GM19455 (cell line): Measurements from ENCODE around the gene TCF12.

Experiments used
- ATAC-seq: cut with Tn5 transposase; IDR thresholded peaks from one replicate; pipeline ENCODE4 v1.9.1; 2021; ENCODE audit not compliant: unreplicated experiment

TCF12 gene

DNA sequence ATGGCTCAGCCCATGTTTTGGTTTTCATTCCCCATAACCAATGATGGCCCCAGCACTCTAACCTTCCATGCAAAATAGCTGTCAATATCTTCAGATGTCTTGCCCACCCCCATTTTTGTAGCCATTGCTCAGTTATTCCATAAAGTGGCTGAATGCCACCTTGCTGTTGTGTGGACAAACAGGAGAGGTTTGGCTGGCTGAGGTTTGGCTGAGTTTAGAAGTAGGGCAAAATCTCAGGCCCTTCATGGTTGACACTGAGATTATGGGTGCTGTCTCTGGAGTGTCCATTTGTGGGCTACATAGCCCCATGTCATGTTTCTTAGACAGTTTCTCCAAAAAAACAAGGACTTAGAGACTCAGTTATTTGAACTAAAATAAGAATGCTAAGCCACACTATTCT is 96.9 kb downstream of the TCF12 start:
- ATAC-seq = no peak

DNA sequence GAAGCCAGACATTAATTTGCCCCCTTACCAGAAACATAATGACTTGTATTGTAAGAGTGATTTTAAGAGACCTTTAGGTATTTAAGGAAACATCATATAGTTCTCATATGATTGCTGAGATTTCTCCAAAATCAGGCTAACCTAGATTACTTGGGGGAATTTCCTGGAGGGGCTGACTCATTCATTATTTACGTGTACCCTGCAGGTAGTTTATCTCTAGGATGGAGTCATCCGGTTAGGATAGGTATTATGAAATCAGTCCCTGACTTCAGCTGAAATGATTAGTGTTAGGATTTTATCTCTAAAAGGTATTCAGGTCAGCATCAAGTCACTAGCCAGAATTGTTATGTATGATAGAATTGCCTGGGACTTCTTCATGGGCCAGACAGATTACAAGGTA is 97.5 kb downstream of the TCF12 start:
- no peak for ATAC-seq

DNA sequence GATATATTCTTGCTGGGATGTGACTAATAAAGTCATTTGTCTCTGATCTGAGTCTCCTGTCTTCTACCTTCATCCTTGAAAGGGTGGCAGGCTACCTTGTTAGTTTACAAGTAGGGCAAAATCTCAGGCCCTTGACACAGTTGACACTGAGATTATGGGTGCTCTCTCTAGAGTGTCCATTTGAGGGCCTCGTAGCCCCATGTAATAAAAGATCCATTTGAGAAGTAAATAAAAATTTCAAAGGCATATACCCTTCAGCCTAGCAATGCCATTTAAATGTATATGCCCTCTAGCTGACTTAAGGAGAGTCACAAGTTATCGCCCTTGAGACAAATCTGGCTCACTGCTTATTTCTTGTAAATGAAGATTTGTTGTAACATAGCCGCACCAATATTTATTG is 98.6 kb downstream of the TCF12 start:
- no peak for ATAC-seq

DNA sequence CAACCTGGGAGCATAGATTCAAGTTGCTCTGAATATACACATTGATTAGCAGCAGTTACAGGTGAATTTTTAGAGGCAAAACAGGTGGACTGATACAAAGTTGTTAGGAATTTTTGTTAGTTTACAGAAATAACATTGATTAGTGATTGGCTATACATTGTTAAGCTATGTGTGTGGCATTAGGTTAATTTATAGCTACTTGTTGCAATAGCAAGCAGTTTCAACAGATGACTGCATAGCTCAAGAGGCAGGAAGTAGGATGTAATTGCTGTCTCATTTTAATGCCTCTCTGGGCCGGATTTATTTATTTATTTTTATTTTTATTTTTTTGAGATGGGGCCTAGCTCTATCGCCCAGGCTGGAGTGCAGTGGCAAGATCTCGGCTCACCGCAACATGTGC is 99.7 kb downstream of the TCF12 start:
- ATAC-seq = no peak

DNA sequence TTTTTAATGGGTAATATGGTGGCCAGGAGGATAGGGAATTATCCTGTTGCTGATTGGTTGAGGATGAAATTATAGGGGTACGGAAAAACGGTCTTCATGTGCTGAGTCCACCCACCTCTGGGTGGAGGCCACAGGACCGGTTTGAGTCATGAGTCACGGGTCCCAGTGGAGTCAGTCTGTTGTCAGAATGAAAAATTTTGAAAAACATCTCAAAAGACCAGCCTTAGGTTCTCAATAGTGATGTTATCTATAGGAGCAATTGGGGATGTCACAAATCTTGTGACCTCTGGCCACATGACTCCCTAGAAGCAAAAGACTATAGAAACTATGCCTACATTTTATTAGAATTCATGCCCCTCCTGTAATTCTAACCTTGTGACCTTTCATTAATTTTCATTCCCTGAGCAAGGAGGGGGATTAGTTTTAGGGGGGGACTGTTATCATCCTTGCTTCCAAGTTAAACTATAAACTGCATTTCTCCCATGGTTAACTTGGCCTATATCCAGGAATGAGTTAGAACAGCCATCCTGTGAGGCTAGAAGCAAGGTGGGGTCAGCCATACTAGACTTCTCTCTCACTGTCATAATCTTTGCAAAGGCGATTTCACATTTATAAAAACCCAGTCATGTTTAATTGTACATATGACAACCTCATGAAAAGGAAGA is 101.2 kb downstream of the TCF12 start:
- ATAC-seq = no peak

DNA sequence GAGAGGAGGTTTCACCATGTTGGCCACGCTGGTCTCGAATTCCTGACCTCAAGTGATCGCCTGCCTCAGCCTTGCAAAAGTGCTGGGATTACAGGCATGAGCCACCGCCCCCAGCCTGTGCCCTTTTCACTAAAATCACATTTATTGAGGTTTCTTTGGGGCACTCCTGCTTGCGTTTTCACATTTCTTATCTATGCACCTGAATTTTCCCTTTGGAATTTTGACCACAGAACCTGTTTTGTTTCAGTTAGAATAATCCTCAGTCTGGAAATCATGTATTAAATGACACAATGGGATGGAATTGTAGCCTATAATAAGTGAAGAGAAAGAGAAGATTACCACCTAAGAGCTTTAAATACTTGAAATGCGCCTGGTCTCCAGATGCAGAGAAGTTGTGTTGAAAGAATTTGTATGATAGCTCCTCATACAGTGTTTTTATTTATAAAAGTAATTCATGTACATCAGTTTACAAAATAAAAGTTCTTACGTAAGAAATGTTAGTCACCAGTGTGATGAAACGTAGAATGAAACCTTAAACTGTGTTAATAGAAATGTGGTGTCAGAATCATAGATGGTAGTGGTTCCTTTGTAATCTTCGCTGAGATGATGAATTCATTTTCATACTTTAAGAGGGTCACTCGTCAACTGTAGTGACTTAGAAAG is 107.0 kb downstream of the TCF12 start:
- ATAC-seq = no peak

DNA sequence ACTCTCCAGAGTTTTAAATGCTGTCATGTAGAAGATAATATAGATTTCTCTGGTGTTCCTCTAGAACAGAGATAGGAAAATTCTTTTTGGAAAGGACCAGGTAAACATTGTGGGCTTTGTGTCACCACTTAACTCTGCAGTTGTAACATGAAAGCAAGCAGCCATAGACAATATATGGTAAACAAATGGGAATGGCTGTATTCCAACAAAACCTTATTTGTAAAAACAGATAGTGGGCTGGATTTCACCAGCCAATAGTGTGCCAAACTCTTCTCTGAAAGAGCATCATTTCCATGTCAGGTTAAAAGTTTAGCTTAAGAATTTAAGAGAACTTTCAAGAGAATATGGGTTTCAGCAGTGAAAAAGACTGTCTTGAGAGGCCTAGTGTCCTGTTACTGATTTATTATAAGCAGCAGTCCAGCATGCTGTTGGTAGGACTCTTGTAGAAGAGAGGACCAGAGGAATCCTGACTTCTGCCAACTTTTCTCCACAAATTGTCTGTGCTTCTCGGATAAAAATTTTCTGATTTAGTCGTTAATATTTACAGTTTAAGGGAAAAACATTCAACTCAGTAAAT is 107.7 kb downstream of the TCF12 start:
- ATAC-seq = no peak

DNA sequence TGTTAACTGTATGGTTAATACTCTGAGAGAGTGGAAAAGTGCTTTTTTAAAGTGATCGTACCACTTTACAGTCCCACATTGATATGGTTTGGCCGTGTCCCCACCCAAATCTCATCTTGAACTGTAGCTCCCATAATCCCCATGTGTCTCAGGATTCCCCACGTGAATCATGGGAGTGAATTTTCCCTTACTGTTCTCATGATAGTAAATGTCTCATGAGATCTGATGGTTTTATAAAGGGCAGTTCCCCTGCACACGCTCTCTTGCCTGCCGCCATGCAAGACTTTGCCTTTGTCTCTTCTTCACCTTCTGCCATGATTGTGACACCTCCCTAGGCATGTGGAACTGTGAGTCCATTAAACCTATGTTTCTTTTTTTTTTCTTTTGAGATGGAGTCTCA is 109.2 kb downstream of the TCF12 start:
- ATAC-seq = no peak

DNA sequence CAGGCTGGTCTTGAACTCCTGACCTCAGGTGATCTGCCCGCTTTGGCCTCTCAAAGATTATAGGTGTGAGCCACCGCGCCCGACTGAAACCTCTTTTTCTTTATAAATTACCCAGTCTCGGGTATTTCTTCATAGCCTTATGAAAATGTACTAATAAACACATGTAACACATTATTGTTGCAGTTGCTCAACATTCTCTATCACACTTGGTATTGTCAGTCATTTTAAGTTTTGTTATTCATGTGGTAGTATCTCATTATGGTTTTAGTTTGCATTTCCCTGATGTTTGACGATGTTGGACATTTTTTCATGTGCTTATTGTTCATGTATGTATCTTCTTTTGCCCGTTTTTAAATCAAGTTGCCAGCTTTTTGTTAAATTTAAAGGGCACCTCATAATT is 109.7 kb downstream of the TCF12 start:
- ATAC-seq = no peak

DNA sequence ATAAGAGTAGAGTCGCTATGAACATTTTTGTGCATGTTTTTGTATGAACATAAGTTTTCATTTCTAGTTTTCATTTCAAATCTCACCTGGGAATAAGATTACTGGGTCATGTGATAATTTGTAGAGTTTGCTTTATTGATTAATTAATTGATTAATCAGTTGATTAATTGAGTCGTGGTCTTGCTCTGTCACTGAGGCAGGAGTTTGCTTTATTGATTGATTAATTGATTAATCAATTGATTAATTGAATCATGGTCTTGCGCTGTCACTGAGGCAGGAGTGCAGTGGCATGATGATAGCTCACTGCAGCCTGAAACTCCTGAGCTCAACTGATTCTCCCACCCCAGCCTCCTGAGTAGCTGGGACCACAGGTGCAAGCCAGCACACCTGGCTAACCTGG is 111.6 kb downstream of the TCF12 start:
- no peak for ATAC-seq

DNA sequence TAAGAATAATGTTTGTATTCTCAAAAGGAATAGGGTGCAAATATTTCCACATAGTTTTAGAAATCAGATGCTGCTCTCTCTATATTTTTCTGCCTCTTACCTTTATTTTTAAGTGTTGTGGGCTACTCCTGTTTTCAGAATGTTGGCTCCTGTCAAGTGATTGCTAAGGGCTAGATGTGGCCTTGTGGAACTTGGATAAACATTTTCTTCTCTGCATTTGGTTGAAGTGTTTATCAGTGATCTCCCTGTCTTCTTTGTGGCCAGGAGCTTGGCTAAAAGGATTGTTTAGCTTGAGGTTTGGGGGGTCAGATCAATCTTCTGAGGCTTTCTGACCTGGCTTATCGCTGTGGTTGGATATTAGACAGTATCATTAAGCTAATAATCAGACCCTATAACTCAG is 112.6 kb downstream of the TCF12 start:
- ATAC-seq = no peak

DNA sequence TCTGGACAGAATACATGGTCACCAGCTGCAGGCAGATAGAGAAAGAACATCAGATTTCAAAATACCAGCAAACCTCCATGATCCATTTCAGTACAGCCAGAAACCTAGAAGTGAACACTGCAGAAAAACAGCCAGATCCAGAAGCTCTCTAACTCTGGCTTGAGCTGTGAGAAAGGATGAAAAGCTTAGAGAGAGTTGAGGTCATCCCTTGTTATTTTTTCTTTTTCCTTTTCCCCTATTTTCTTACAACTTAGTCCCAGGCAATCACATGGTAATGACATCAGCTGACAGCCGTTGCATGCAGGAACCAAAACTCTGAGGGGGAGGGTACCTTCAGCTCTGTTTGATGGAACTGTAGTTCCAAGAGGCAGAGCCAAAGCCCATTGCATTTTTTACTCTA is 113.2 kb downstream of the TCF12 start:
- no peak for ATAC-seq

DNA sequence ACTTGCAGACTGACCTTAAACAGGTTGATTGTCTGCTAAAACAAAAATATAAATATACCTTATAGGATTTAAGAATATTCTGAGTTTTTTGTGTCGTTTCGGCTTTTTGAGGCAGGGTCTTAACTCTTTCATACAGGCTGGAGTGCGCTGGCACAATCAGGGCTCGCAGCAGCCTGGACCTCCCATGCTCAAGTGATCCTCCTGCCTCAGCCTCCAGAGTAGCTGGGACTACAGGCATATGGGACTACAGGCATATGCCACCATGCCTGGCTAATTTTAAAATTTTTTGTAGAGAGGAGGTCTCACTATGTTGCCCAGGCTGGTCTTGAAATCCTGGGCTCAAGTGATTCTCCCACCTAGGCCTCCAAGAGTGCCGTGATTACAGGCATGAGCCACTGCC is 113.9 kb downstream of the TCF12 start:
- no peak for ATAC-seq

DNA sequence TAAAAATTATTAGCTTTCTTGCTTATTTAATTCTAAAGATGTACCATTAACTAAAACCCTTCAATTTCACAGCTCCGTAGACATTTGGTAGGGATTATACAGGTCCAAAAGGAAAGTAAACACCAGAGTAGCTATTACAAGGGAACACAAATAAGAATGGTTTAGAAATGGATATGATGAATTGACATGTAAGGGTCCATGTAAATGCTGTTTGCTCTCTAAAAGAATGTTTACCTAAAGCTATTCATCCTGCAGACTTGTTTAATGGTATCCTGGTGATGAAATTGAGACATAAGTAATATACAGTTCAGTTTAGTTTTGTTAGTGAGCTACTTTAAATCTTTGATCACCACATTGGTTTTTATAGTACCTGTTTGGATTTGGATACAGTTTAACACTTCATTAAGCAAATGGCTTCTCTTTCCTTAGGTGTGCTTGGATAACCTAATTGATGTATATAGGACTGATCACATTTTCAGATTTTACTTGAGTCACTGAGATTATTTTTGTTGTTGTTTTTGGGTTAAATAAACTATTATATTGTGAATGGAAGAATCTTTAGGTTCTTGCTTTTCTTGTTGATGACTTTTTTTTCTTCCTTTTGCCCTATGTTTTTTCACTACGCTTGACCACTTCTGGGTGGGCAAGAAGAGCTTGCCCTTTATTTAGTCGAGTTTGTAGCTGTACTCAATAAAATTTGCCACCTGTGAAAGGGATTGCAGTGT is 115.4 kb downstream of the TCF12 start:
- ATAC-seq = no peak

DNA sequence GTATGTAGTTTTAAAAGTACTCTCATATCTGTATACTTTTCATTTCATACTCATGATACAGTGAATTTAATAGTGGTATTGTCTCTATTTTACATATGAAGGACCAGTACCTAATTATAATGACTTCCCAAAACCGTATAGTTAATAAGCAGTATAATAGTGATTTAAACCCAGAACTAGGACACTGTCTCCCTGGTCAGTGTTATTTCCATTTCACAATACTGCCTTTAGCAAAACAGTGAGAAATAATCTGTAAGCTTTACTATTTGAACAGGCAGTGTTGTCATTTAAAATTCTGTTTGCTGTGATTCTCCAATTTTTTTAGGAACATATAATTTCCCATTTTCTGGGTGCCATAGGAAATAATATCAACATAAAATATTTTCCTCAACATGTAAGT is 116.2 kb downstream of the TCF12 start:
- ATAC-seq = no peak

DNA sequence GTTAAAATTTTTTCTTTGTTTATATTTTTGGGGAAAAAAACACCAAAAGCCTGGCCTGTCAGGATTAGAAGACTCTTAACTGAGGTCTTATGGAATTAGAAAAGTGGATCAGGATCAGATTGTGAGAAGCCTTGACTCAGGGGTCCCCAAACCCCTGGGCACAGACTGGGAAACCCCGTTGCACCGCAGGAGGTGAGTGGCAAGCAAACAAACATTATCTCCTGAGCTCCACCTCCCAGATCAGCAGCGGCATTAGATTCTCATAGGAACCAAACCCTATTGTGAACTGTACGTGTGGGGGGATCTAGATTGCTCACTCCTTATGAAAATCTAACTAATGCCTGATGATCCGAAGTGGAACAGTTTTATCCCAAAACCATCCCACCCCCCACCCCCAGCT is 117.2 kb downstream of the TCF12 start:
- ATAC-seq = no peak

DNA sequence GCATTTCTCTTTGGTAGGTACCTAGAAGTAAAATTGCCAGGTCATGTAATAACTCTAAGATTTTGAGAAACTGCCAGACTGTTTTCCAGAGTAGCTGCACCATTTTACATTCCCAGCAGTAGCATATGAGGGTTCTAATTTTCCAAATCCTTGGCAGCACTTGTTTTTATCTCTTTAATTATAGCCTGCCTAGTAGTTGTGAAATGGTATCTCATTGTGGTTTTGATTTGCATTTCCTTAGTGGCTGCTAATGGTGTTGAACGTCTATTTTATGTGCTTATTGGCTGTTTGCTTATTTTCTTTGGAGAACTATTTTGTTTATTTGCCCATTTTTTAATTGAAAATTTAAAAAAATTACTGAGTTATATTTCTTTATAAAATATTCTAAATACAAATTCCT is 117.9 kb downstream of the TCF12 start:
- no peak for ATAC-seq

DNA sequence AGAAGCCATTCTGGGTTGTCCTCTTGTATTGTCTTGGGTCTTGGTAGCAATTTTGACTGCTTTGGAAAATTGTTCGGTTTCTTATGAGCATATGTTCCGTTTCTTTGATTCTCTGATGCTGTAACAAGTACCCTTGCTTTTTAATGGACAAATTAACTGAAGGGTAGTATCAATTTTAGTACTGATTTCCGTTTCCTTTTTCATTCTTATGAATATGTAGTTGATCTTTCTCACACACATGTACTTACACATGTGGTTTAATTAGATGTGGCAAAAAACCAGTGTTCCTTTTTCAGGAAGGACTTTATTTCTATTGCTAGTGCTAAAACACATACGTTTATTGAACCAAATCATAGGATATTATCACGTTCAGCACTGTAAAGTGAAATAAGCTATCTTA is 119.1 kb downstream of the TCF12 start:
- ATAC-seq = no peak

DNA sequence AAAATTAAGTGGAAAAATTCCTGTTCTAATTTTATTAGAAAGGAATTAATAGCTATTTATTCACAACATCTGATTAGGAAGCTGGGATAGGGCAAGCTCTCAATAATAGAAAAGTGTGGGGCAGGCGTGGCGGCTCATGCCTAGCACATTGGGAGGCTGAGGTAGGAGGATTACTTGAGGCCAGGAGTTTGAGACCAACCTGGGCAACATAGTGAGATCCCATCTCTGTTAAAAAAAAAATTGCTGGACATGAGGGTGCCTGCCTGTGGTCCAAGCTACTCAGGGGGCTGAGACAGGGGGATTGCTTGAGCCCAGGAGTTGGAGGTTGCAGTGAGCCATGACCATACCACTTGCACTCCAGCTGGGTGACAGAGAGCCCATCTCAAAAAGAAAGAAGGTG is 119.6 kb downstream of the TCF12 start:
- no peak for ATAC-seq

DNA sequence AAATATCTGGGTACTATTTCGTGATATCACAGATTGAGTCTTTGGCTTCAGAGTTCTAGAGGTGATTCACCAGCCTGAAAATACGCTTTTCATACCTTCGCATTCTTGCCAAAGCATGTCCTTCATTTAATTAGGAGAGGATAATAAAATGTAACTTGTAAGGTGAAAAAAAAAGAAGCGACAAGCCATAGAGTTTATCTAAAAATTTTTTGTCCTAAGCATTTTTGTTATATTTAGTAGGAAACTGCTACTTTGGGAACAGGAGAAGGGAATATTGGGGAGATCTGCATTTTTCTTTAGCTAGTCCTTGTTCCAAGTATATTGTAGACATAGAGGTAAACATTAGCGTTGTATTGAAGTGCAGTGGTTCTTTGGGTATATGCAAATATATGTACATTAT is 120.1 kb downstream of the TCF12 start:
- no peak for ATAC-seq

DNA sequence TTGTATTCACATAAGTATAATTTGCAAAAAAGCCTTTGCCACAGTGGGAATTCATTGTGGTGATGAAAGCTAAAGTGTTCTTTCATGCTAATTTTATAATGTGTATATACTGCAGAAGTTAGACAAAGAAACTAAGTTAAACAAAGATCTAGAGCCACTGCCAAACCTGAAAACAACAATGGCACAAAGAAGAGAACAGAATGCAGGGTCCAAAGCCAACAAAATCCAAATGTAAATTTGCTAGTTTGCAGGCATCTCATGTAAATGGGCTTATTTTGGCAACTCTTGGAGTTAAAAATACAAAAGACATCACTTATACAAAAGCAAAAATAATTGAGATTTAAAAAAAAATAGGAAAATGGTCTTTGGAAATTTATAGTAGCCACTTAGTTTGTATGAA is 123.0 kb downstream of the TCF12 start:
- no peak for ATAC-seq

DNA sequence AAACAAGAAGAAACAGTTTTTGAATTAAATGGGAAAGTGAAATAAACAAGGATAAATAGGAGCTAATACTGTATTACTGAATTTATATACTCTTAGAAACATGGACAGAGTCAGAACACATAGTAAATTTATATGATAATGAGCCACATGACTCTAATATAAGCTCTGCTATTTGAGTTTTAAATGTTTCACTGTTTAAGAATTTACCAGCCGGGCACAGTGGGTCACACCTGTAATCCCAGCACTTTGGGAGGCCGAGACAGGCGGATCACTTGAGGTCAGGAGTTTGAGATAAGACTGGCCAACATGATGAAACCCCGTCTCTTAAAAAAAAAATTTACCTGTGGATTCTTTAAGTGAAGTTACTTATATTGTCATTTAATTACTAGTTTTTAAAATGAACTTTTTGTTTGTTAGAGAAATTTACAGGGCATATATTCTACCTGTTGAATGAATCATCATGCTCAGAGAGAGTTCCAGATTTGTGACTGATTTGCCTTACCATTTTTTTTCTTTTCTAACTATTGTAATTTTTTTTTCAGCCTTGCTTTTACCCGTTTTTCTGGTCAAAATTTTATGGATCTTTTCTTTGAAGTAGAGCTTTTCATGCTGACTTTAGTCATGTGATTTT is 125.7 kb downstream of the TCF12 start:
- ATAC-seq = no peak
